RWPE1 (cell line): ENCODE data around the gene TCAP.

Experiments used
- CTCF ChIA-PET: fragments of 350-600 bp; sonication (Branson Sonifier 250); formaldehyde crosslinking; extraction: SDS; loops from one replicate; lab custom pipeline; 2021; lab: Yijun Ruan, JAX
- POLR2A ChIA-PET: fragments of 400-600 bp; formaldehyde crosslinking; extraction: SDS; loops from one replicate; lab custom pipeline; 2020; ENCODE audit warnings: antibody characterized with exemption; ENCODE audit not compliant: low non-redundant PET; lab: Yijun Ruan, JAX
- DNase-seq: peaks from one replicate; pipeline ENCODE4 v3.0.0; 2012; ENCODE audit warnings: low spot score
- H3K27ac ChIP-seq: fragments of 450-650 bp; 2 replicates; pipeline ENCODE4 v1.5.1; 2017
- CTCF ChIP-seq: fragments of 450-650 bp; conservative IDR thresholded peaks from 2 replicates; pipeline ENCODE4 v1.5.1; 2017; ENCODE audit warnings: low read depth, mild to moderate bottlenecking

Gene TCAP

GRCh38 chr17:39647256-39647655, 17.9 kb upstream of the TCAP start:
- no peak for TF ChIP-seq CTCF
- no peak overlapping the region for H3K27ac ChIP-seq
- CTCF ChIA-PET: interaction anchor here (1.0 to 1.2 kb wide), 3 partner anchors 12 to 21 kb away, joined by 3 to 4 read pairs (median 4); partner anchors contain the start of gene PNMT
- POLR2A ChIA-PET: no interaction called here
- no peak for DNase-seq

DNA sequence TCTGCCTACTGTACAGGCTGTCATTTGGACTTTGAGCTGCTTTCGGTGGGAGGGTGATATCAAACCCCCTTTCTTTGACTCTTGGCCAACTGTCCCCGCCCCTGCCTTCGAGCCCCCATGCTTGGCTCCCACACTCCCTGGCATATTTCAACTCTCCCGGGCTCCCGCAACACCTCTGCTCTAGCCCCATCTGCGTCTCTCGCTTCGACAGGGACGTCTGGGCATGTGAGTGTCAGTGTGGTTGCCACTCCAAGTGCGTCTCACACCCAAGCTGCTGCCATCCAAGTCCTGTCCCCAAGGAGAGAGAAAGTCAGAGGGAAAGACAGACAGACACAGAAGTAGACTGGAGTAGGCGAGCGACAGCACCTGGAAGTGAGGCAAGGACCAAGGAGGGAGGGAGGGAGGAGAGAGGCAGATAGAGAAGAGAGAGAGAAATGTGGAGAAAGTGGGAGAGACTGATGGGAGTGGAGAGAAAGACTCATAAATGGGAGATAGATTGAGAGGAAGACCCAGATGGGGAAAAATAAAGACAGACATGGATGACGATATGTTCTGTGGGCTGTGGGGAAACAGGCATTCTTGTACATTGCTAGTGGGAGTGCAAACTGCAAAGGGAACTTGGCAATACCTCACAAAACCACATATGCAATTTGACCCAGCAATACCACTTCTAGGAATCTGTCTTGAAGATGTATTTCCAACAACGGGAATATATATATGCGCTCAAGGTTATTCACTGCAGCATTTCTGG, 16.4 kb upstream of the TCAP start:
- TF ChIP-seq CTCF: no peak
- peak overlapping the region; percentile 18; the same call in 1 of the 2 replicates for H3K27ac ChIP-seq
- no peak for DNase-seq
- POLR2A ChIA-PET: no interaction called here
- CTCF ChIA-PET: interaction anchor here (0.6 to 1.2 kb wide), 2 partner anchors 16 to 106 kb away, joined by 4 to 5 read pairs; no protein-coding TSS in a partner anchor

GRCh38 chr17:39650121-39650579, 15.0 kb upstream of the TCAP start:
- no peak for TF ChIP-seq CTCF
- ChIA-PET POLR2A (no interaction called here), CTCF (interaction anchor here (1.2 kb wide), 1 partner anchor 15 kb away, joined by 7 read pairs; no protein-coding TSS in a partner anchor)
- no peak for DNase-seq
- no peak overlapping the region for H3K27ac ChIP-seq

- no peak for DNase-seq
- POLR2A ChIA-PET: no interaction called here
- no peak for TF ChIP-seq CTCF
- CTCF ChIA-PET: interaction anchor here (0.5 to 3.8 kb wide), 3 partner anchors 8 to 29 kb away, joined by 3 to 25 read pairs (median 6); partner anchors contain the start of genes PNMT and TCAP
- H3K27ac ChIP-seq: peak overlapping the region; percentile 33
These were observed 13.1 kb upstream of the TCAP start for GRCh38 chr17:39651923-39652586.

DNA sequence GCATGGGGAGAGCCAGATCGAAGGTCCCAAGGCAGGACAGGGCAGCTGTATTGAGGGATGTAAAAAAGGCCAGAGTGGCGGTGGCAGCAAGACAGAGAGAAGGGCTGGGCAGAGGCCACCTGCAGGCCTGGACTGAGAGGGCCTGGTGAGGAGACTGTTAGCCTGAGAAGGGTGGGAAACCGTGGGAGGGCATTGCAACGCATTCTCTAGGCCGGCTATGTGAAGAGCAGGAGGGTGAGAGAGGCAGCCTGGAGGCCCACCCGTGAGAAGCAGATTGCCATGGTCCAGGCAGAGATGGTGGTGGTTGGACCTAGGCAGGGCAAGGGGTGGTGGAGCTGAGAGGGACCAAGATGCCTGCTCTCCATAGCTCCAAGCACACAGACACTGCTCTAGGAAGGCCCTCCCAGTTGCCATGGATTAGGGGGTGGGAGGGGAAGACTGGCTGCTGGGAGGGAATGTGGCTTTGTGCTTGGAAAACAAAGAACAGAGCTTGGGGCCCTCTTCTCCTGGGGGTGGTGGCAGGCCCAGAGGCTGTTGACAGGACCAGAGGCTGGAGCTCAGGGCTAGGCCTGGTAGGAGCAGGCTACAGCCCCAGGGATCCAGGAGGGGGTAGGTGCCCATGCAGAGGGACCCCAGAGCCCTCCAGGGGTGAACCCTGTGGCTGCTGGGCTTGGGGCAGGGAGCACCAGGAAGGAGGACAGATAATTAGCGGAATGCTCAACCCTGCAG, 12.4 kb upstream of the TCAP start:
- DNase-seq: no peak
- POLR2A ChIA-PET: no interaction called here
- CTCF ChIA-PET: interaction anchor here (0.6 to 3.8 kb wide), 7 partner anchors 9 to 31 kb away, joined by 3 to 25 read pairs (median 6); partner anchors contain the start of genes PNMT, STARD3 and TCAP
- peak overlapping the region; percentile 33 for H3K27ac ChIP-seq
- no peak for TF ChIP-seq CTCF

GRCh38 chr17:39653316-39653661, 11.9 kb upstream of the TCAP start:
- DNase-seq: no peak
- ChIA-PET CTCF (interaction anchor here (0.5 to 3.8 kb wide), 15 partner anchors 8 to 205 kb away, joined by 3 to 25 read pairs (median 5); partner anchors contain the start of genes PNMT, STARD3 and TCAP), POLR2A (no interaction called here)
- no peak for TF ChIP-seq CTCF
- peak overlapping the region; percentile 33 for H3K27ac ChIP-seq
